Neural progenitor cell (in vitro differentiated cells): ENCODE measurements around the gene FRY. TPM values are rescaled to one million over a fixed set of nuclear protein-coding genes. Genes with fewer than 3 reads are reported as not detected.

Source experiments
- DNase-seq: peaks from one replicate; pipeline ENCODE4 v3.0.0-alpha.2; 2016; ENCODE audit warnings: low spot score
- H2AFZ ChIP-seq: fragments of 200-600 bp; sonication (generic); replicated peaks from 2 replicates; pipeline ENCODE4 v1.6.1; 2016; ENCODE audit warnings: antibody characterized with exemption
- H3F3A ChIP-seq: fragments of 200-600 bp; sonication (generic); 2 replicates; pipeline ENCODE4 v1.6.1; 2016; ENCODE audit warnings: antibody characterized with exemption, low read depth
- H3K27ac ChIP-seq: fragments of 200-600 bp; sonication (generic); 2 replicates; pipeline ENCODE4 v1.5.1; 2016; ENCODE audit warnings: mild to moderate bottlenecking
- H3K27me3 ChIP-seq: fragments of 200-600 bp; sonication (generic); 2 replicates; pipeline ENCODE4 v1.6.1; 2016; ENCODE audit warnings: mild to moderate bottlenecking, moderate library complexity
- H3K36me3 ChIP-seq: fragments of 200-600 bp; sonication (generic); 2 replicates; pipeline ENCODE4 v1.5.1; 2016
- H3K4me1 ChIP-seq: fragments of 200-600 bp; sonication (generic); 2 replicates; pipeline ENCODE4 v1.6.1; 2016; ENCODE audit warnings: mixed run types
- H3K4me2 ChIP-seq: fragments of 200-600 bp; sonication (generic); 2 replicates; pipeline ENCODE4 v1.6.1; 2016
- H3K4me3 ChIP-seq: fragments of 200-600 bp; sonication (generic); 2 replicates; pipeline ENCODE4 v1.5.1; 2016
- H3K79me2 ChIP-seq: fragments of 200-600 bp; sonication (generic); 2 replicates; pipeline ENCODE4 v1.6.1; 2016; ENCODE audit warnings: low read depth
- H3K9ac ChIP-seq: fragments of 200-600 bp; sonication (generic); 2 replicates; pipeline ENCODE4 v1.6.1; 2016
- H3K9me3 ChIP-seq: fragments of 200-600 bp; sonication (generic); 2 replicates; pipeline ENCODE4 v1.5.1; 2016; ENCODE audit warnings: low read depth
- H4K20me1 ChIP-seq: fragments of 200-600 bp; sonication (generic); 2 replicates; pipeline ENCODE4 v1.6.1; 2016; ENCODE audit warnings: low read depth
- H3K27ac Mint-ChIP-seq: 3 replicates; pipeline ENCODE4 v1.8.0; 2021; ENCODE audit warnings: mixed read lengths
- H3K27me3 Mint-ChIP-seq: 2 replicates; pipeline ENCODE4 v1.8.0; 2022; ENCODE audit warnings: low read depth, mild to moderate bottlenecking, inconsistent platforms, moderate library complexity, mixed read lengths; ENCODE audit not compliant: insufficient read depth
- H3K36me3 Mint-ChIP-seq: 3 replicates; pipeline ENCODE4 v1.8.0; 2021; ENCODE audit warnings: mixed read lengths
- H3K4me1 Mint-ChIP-seq: 3 replicates; pipeline ENCODE4 v1.8.0; 2021; ENCODE audit warnings: mixed read lengths
- H3K4me3 Mint-ChIP-seq: 3 replicates; pipeline ENCODE4 v1.8.0; 2021; ENCODE audit warnings: mild to moderate bottlenecking, moderate library complexity, mixed read lengths
- H3K9me3 Mint-ChIP-seq: 3 replicates; pipeline ENCODE4 v1.8.0; 2020; ENCODE audit warnings: mixed read lengths
- CTCF ChIP-seq: fragments of 200-600 bp; sonication (generic); IDR thresholded peaks from 2 replicates; pipeline ENCODE4 v1.5.1; 2017; ENCODE audit warnings: antibody characterized with exemption, mild to moderate bottlenecking
- EZH2 ChIP-seq: fragments of 200-600 bp; sonication (generic); IDR thresholded peaks from 2 replicates; pipeline ENCODE4 v1.6.1; 2017; ENCODE audit warnings: antibody characterized with exemption, mild to moderate bottlenecking, moderate library complexity
- EZH2phosphoT487 ChIP-seq: fragments of 200-600 bp; sonication (generic); IDR thresholded peaks from 2 replicates; pipeline ENCODE4 v1.6.1; 2017; ENCODE audit warnings: antibody characterized with exemption
- total RNA-seq: library from RNA; depleted of rRNA; stranded (reverse); fragments of >200 nt; gene quantifications from 2 replicates; pipeline ENCODE4 v1.2.3, GENCODE V29; 2015; ENCODE audit warnings: low replicate concordance

Gene FRY
- total RNA-seq, 1 donor from 2014 or later: 12.6 TPM

- no peak overlapping the region for H3K4me2 ChIP-seq
- Mint-ChIP-seq H3K4me3 (no peak overlapping the region), H3K9me3 (no peaks in the 10 kb centered on the region), H3K27me3 (no peaks in the 10 kb centered on the region), H3K36me3 (no peaks in the 10 kb centered on the region), H3K27ac (no peak overlapping the region), H3K4me1 (peaks cover 7% of the 10 kb centered on the region)
- no peak overlapping the region for H3K4me3 ChIP-seq
- DNase-seq: no peak
- no peak overlapping the region for H3K9ac ChIP-seq
- no peaks in the 10 kb centered on the region for H3K79me2 ChIP-seq
- no peaks in the 10 kb centered on the region for H3K4me1 ChIP-seq
- H2AFZ ChIP-seq: no peak overlapping the region
- no peak overlapping the region for H3K27ac ChIP-seq
- no peaks in the 10 kb centered on the region for H3K27me3 ChIP-seq
- no peaks in the 10 kb centered on the region for H4K20me1 ChIP-seq
- H3F3A ChIP-seq: no peaks in the 10 kb centered on the region
- no peaks in the 10 kb centered on the region for H3K36me3 ChIP-seq
- TF ChIP-seq EZH2phosphoT487 (no peak), CTCF (no peak), EZH2 (no peak)
- H3K9me3 ChIP-seq: no peaks in the 10 kb centered on the region
Measured at GRCh38 chr13:32232263-32232662, 200.7 kb downstream of the FRY start.

- Histone ChIP-seq H3K27ac (no peak overlapping the region), H3K4me1 (no peaks in the 10 kb centered on the region), H3K4me3 (no peak overlapping the region), H3F3A (no peaks in the 10 kb centered on the region), H2AFZ (no peak overlapping the region), H3K79me2 (no peaks in the 10 kb centered on the region), H4K20me1 (no peaks in the 10 kb centered on the region), H3K9me3 (no peaks in the 10 kb centered on the region), H3K36me3 (no peaks in the 10 kb centered on the region), H3K27me3 (no peaks in the 10 kb centered on the region), H3K9ac (no peak overlapping the region), H3K4me2 (no peak overlapping the region)
- H3K36me3 Mint-ChIP-seq: no peaks in the 10 kb centered on the region
- H3K27me3 Mint-ChIP-seq: peaks cover 2% of the 10 kb centered on the region
- no peak overlapping the region for H3K27ac Mint-ChIP-seq
- no peak for DNase-seq
- H3K4me1 Mint-ChIP-seq: peaks cover 5% of the 10 kb centered on the region
- TF ChIP-seq CTCF (no peak), EZH2 (no peak), EZH2phosphoT487 (no peak)
- H3K9me3 Mint-ChIP-seq: no peaks in the 10 kb centered on the region
- no peak overlapping the region for H3K4me3 Mint-ChIP-seq
Measured at GRCh38 chr13:32233062-32233461, 201.5 kb downstream of the FRY start.

- H3K9me3 ChIP-seq: no peaks in the 10 kb centered on the region
- H3K4me3 ChIP-seq: no peak overlapping the region
- DNase-seq: no peak
- Mint-ChIP-seq H3K9me3 (no peaks in the 10 kb centered on the region), H3K27ac (no peak overlapping the region), H3K36me3 (no peaks in the 10 kb centered on the region), H3K4me1 (no peaks in the 10 kb centered on the region), H3K27me3 (peaks cover 2% of the 10 kb centered on the region), H3K4me3 (no peak overlapping the region)
- H3F3A ChIP-seq: no peaks in the 10 kb centered on the region
- no peaks in the 10 kb centered on the region for H3K4me1 ChIP-seq
- TF ChIP-seq EZH2 (no peak), EZH2phosphoT487 (no peak), CTCF (no peak)
- H3K4me2 ChIP-seq: no peak overlapping the region
- no peaks in the 10 kb centered on the region for H4K20me1 ChIP-seq
- no peak overlapping the region for H2AFZ ChIP-seq
- H3K27me3 ChIP-seq: no peaks in the 10 kb centered on the region
- H3K27ac ChIP-seq: no peak overlapping the region
- no peak overlapping the region for H3K9ac ChIP-seq
- H3K79me2 ChIP-seq: no peaks in the 10 kb centered on the region
- no peaks in the 10 kb centered on the region for H3K36me3 ChIP-seq
Measured at GRCh38 chr13:32234914-32235313, 203.3 kb downstream of the FRY start.

GRCh38 chr13:32237681-32238080 is 206.1 kb downstream of the FRY start:
- H3K27ac Mint-ChIP-seq: no peak overlapping the region
- no peak overlapping the region for H3K4me3 Mint-ChIP-seq
- no peaks in the 10 kb centered on the region for H3K9me3 Mint-ChIP-seq
- Histone ChIP-seq H3K4me1 (no peaks in the 10 kb centered on the region), H3K4me3 (no peak overlapping the region), H3K79me2 (no peaks in the 10 kb centered on the region), H3K4me2 (no peak overlapping the region), H3K27me3 (no peaks in the 10 kb centered on the region), H2AFZ (no peak overlapping the region), H3K9me3 (no peaks in the 10 kb centered on the region), H3K9ac (no peak overlapping the region), H3K36me3 (no peaks in the 10 kb centered on the region), H4K20me1 (no peaks in the 10 kb centered on the region), H3F3A (no peaks in the 10 kb centered on the region), H3K27ac (no peak overlapping the region)
- no peak for DNase-seq
- H3K4me1 Mint-ChIP-seq: no peaks in the 10 kb centered on the region
- H3K27me3 Mint-ChIP-seq: peaks cover 2% of the 10 kb centered on the region
- no peaks in the 10 kb centered on the region for H3K36me3 Mint-ChIP-seq
- TF ChIP-seq EZH2 (no peak), CTCF (no peak), EZH2phosphoT487 (no peak)
